HuH-7.5 (cell line): Measurements from ENCODE around the gene C3orf52.

Experiments used
- DNase-seq: peaks from one replicate; pipeline ENCODE4 v3.0.0; 2011; ENCODE audit warnings: low spot score

C3orf52 gene

DNA sequence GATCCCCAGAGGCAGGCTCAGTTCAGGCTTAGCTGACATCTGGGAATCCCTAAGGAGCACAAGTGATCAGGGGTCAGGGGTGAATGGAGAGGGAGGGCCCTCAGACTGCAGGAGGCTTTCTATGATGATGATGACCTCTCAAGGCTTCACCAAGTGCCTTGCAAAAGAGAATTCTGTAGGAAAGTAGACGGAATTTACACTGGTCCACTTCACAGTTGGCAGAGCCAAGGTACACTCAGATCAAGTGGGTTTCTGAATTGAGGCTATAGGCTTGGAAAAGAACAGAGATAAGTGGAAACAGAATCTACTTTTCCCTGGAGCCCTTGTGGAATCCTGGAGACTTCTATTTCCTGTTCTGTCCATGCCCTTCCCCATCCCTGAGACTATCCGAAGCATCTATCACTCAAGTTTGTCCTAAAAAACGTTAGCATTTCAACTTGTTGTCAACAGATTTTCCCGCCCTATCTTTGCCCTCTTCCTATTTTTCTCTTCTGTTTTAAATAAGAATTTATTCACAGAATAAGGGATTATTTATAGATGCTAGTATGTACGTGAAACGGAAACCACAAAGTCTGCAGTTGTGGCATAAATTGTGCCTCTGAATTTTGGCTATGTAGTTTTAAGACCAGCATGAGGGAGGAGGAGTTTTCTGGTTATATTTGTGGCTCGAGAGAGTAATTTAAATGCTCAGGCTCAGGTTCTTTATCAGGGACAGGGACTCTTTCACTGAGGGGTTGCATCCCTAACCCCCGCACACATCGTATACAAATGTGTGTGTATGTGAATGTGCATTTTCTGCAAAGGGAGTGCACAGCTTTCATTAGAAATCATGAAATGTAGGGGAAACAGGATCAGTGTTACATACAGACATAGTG is 34.0 kb downstream of the C3orf52 start:
- no peak for DNase-seq

DNA sequence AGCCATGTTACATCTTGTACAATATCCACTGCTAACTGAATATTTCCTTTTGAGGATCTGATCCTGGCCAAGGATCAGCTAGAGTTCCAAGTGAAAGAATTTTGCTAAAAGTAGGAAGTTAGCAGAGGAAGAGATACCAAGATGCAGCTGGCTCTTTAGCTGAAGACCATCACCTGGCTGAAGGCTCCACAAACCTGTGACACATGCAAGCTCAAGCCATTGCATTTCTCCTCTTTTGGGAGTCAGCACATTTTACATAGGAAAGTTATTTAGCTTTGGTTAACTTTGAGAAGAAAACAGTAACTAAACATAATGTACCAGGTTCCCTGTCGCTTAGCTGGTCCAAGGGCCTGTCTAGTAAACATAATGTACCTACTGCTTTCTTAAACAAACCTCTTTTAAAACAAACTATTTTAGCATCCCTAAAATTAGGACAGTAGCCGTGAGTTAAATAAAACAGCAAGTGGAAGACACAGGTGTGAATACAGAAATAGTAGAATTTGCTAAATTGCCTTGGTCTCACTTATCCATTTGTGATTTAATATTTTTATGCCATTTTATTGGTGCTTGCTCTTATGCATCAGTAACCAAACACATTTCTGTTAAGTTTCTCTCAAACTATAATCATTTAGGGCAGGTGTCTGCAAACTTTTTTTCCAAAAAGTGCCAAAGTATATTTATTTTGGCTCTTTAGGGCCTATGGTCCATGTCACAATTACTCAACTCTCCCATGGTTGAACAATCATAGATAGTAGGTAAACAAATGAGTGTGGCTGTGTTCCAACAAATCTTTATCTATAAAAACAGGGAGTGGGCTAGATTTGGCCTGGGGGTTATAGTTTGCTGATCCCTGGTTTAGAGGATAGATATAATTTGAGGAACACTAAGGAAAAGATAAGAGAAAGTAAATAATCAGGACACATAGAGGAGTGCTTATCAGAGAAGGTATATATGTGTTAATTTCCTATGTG is 35.7 kb downstream of the C3orf52 start:
- no peak for DNase-seq

DNA sequence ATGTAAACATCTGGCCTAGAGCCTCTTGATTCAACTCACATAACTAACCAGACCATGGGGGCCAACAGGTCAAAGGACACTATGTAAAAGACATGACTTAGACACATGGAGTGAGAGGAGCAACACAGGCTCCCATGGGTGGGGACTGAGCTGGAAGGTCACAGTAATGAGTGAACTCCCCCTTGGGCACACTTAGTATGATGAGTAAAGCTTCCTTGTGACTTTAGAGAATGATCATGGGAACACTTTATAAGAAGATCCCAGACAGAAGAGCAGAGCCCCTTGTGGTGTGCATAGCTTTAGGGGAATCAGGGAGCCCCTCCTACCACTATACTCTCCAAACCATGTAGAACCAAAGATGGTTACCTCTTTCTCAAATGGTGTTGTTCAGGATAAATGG is 36.7 kb downstream of the C3orf52 start:
- no peak for DNase-seq

DNA sequence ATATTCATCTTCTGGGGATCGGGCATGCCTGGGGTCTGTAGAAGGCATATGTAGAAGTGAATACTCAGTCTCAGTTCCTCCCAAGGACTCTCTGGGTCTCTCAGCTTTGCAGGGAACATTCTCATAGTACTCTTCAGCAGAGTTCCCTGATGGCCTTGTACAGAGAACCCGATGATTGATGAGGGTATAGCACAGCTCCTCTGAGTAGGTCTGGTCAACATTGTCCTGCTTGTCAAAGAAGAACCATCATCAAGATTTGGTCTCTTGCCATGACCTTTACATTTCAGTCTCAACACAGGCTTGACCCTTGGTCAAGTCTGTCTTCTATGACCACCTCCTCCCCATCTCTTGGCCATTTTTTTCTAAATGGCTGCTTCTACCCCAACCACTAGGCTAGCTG is 37.4 kb downstream of the C3orf52 start:
- no peak for DNase-seq

DNA sequence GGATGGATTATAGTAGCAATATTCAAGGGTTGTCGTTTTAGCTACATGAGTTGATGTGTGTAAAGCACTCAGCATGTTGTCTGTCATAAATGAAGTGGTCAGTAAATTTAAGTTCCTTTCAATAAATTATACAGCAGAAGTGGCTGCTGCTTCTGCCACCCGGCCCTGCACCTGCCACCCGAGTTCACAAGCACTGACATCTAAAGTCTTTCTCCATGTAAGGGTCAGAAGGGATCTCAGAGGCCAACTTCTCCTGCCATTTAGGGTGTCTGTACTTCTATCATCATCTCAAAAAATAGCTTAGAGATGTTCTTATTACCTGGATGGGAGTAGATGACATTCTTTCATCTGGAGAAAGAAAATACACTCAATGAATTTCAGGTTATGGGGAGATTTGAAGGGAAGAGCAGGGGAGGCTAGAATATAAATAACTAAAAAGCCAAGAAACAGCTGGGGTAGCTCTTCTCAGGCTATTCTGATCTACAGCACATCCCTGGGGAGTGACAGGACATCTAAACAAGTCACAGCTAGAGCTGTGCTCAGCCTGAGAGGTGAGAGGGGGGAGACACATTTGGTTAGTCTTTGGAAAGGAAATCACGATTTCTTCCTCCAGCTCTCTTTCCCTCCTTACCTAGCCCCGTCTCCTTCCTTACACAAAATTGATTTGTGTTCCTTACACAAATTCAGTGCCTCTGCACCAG is 38.9 kb downstream of the C3orf52 start:
- DNase-seq: no peak

DNA sequence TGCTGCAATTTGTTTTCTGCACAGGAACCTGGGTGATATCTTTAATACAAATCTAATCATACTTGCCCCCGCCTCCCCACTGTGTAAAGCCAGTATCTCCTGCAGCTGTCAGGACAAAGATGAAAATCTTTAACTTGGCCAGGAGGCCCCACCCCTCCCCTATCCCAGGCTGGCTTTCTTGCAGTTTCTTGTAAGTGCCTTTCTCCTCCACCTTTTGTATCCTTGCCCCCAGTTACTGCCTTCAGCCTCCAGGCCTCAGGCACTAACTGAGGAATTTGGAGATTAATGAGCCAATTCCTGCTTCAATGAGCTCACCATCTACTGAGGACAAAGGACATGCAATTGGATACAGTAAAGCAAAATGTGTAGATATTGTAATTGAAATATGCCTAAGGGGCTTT is 40.3 kb downstream of the C3orf52 start:
- DNase-seq: no peak

DNA sequence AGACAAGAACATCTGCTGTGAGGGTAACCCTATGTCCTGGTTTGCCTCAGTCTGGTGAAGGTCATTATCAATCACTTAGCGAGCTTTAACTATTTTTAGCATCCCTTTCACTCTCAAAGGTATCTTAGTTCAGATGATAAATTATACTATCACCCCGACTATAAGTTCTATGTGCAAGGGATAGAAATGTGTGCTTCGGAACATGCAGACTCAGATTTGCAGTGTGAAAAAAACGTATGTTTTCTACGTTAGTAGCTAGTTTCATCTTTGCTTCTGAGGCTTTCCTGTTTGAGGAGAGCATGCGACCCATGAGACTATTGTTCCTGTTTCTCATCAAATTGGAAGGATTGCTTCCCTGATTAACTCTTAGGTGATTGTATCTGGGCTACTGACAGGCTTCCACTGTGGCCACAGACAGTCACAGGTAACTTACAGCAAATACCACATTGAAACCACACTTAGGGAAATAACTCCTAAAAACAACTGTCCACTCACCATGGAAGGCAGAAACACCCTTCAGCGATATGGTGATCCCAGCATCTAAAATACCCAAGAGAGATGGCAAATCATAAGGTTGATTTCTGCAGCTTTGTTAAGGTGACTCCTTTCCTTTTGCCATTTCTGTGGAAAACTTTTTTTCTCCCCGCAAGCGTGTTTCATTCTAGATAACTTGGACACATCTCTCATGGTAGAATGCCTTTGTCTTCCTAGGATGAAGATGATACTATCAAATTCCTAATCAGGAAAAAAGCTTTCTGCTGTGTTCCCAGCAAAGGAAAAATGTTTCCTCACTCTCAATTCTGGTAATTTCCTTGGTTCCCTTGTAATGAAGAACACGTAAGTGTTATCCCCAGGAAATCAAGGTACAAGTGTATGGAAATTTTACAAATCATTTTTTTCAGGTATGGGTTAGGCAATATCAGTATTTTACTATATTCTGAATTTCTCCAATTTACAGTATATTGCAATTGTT is 41.6 kb downstream of the C3orf52 start:
- DNase-seq: no peak

DNA sequence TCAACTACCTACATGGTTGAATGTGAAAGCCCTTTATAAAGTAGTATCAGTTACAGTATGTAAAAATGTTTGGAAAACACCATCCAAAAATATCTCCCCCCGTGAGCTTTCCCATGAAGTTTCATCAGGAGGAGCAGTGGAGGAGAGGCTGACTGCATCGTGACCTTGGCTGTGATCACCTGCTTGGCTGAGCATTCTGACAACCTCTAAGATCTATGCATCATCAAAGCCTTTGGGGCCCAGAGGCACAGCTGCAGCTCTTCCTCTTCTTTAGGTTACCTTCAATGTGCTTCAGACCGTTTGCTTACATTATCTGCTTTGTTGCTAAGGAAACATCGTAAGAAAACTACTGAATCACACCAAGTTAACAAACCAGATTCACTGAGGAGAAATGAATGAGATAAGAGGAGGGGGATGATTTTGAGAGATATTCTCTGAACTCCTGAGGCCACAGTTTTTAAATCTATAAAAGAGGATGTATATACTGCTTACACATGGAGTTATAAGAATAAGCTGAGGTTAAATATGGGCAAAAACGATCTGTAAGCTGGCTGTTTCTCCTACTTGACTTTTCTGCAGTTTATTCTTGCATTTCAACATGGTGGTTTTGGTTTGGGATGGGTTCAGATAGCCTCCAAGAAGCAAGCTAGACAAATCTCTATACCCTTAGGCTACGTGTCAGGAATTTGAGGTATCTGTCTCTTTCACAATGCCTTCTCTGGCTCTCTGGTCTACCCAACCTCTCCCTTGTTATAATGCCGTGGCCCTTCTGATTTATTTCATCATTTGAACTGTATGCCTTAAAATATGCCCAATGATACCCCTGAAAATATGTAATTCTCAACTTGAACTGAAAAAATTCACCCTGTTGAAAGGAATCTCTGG is 42.9 kb downstream of the C3orf52 start:
- DNase-seq: no peak

DNA sequence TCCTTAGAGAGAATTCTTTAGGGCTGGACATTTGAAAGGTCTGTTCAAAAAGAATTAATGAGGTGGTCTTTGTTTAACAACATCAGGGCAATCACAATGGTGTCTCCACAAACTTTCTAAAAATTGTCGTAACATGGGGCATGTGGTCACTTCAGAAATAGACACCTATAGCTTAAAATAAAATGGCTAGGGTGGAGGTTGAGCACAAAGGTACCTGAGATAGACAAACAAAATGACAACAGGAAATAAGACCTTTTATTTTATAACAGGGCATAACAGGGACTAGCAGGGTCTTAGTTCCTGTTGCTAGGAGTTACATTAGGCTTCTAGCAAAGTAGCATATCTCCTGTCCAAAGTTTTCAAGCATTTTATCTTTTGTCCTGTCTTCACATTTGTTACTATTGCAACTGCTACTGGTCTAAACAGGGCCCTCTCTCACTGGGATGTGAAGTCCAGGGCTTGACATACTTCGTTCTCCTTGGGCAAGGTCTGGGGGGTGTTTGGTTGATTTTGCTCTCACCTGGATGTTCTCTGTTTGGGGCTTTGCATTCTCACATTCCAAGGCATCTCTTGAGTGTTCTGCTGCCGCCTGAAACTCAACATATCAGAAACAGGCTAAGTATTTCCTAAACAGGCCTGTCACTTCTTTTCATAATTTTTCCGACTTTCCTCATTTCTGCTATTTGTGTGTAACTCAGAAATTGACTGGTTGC is 43.9 kb downstream of the C3orf52 start:
- DNase-seq: no peak

DNA sequence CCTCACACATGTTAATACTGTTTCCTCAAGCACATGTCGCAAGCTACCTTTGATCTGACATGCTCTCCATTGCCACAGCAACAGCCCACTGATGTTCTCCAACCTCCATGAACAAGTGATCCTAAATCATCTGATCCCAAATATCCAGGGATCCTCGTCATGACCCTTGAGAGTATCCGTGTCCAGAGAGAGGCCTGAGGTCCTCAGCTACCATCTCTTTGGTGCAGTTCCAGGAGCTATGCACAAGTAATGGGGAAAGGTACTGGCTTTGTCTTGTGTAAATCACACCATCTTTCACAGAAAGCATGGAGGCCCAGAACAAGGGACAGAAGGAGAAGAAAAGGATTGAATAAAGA is 44.4 kb downstream of the C3orf52 start:
- no peak for DNase-seq

DNA sequence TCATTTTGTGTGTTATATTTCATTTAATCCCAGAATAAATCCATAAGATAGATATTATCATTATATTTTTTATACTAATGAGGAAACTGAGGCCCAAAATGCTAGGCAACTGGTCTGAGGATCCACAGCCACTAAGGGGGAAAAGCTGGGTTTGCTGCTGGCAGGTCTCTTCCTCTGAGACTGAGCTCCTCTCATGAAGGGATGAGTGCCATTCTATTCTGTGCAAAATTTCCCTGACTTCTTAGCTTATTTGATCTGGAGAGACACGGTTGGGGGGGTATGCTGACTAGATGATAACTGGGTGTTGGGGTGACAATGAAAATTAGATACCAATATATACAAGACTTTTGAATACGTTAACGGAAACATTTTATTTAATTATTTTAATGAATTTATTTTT is 44.9 kb downstream of the C3orf52 start:
- DNase-seq: no peak

DNA sequence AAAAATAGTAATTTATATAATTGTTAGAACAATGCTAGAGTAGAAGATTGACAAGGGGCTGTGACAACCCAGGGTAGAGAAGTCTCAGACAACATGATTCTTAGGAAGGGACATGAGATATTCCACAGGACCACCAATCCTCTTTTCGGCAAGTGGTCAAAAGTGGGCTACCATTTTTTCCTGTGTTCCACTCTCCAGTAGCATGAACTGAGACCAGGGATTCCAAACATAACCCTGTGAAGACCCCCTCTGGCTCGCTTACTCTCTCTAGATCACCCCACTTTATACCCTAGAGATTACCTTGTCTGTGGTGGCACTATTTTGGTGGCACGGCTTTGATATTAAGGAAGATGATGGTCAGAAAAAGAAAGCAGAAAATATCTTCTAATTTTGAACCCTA is 45.9 kb downstream of the C3orf52 start:
- DNase-seq: no peak

DNA sequence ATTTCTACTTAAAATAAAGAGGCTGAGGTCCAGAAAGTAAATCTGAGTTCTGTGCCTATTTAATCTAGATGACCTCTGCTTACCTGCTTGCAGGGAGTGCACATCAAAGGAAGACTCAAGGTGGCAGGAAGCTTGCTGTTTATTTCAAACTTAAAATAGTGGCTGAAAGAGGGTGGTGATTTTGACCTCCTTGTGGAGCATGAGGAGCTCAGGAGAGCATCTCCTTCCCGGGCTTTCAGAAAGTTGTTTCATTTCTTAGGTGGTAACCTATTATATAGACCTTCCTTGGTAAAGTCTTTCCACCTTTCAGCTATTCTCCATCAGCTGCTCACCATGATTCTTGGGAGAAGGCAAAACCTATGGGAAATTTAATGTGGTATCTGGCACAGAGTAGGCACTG is 46.4 kb downstream of the C3orf52 start:
- DNase-seq: no peak

DNA sequence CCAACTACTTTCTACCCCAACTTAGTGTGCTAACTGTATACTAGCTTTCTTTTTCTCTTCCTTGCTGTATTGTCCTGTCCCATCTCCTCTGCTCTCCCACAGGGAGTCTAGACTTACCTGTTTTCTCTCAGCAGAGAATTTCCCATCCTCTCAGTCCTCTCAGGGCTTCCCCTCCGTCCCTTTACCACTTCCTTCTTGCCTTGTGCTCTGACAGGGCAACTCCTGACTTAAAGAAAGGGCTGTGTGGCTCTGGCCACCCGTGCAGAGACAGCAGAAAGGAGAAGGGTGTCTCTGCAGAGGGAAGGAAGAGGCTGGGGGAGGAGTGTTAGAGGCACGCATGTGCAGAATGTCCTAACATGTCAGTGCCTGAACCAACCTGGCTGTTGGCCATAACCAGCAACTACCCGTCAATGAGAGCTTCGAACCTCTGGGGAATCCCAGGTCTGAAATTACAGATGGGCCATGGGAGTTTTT is 46.8 kb downstream of the C3orf52 start, which contains the start of gene GCSAM:
Gene GCSAM, minus strand, starts transcription at position 274 of the 474 bp plus-strand sequence. Its CDS starts 128 bp downstream, at position 146.
- DNase-seq: no peak

DNA sequence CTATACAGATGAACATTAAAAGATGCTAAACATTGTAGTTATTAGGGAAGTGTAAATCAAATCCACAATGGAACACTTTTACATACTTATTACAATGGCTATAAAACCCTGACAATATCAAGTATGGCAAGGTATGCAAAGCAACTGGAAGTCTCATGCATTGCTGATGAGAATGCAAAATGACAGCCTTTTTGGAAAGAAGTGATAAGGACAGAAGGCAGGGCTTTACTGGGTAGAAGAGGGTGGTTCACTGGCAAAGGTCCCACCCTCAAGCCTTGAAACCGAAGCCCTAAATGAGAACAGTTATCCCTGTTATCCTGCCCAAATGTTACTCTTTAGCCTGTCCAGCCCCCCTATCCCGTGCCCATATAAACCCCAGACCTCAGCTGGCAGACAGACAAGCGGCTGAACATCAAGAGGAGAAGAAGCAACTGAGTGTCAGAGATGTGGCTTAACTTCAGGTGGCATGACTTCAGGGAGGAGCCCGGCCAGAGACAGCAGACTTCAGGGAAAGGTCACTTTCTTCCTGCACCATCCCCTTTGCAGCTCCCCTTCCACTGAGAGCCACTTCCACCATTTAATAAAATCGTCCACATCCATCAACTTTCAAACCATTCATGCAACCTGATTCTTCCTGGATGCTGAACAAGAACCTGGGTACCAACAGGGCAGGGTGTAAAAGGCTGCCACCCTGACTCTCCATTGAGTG is 47.6 kb downstream of the C3orf52 start:
- no peak for DNase-seq

DNA sequence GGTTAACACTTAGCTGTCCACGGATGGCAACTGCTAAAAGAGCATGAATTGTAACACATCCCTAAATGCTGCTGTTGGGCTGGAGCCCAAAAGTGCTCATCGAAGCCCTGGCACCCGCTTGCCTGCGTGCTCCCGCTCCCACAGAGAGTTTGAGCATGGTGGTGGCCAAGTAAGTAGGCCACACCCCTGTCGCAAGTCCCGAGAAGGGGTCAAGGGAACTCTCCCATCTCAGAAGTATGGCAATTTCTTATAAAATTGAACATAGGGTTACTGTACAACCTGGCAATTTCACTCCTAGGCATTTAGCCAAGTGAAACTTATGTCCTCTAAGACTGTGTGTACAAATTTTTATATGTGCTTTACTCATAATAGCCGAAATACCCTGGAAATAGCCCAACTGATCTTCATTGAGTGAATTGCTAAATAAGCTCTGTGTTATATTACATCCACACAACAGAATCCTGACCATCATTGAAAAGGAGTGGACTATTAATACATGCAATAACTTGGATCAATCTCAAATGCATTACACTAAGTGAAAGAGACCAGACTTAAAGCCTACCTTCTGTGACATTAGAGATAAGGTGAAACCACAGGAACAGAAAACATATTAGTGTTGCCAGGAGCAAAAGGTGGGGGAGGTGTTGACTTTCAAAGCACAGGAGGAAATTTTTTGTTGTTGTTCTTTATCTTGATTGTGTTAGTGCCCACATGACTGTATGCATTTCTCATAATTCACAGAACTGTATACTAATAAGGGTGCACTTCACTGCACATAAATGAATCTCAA is 48.3 kb downstream of the C3orf52 start:
- no peak for DNase-seq

DNA sequence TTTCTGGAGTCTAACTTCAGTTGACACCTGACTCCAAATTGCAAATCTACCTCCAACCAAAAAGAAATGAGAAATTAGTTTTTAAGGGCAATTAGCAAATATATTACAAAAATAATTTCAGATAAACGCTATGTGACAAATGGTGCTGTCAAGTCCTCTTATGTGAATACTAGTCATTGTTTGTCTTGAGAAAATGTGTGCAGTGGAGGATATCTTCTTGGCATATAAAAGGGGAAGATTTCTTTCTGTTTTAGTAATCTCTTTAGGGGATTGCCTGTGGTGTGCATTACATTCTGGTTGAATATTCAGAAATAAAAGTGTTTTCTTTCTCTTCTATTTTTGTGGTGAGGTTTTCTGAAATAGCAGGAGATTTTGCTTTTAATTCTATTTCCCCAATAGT is 49.9 kb downstream of the C3orf52 start:
- no peak for DNase-seq
